Measurements from ENCODE around the gene GNB1L. TPM values are rescaled to one million over a fixed set of nuclear protein-coding genes. Genes with fewer than 3 reads are reported as not detected.
A peak's percentile ranks its signal among the peaks of the same experiment; 100 is the strongest.

Gene GNB1L
- total RNA-seq, 4 donors from 2014 or later: 1.8 to 5.1 (median 4.5) TPM

GRCh38 chr22:19761725-19762567 lies 92.7 kb downstream of the GNB1L start:
- intact Hi-C loops (cut with DNase I): no loop called here
- WGBS, 2 donors: 83 to 89% methylated on average over 18 to 20 of the region's 33 CpGs
- H3K4me3 ChIP-seq (replicated peaks in 1 of 3): no peak overlapping the region
- no peak for DNase-seq
- peaks cover 14 to 22% of the 10 kb centered on the region in 2 donors for H3K4me1 ChIP-seq
- peak overlapping the region in 2 of 3 donors; percentile 0 to 50 for H3K27ac ChIP-seq
- no peaks in the 10 kb centered on the region for H3K36me3 ChIP-seq
- H3K9me3 ChIP-seq: no peaks in the 10 kb centered on the region
- H3K27me3 ChIP-seq: peaks cover 16% of the 10 kb centered on the region
- no peak for TF ChIP-seq CTCF (IDR thresholded peaks at IDR 0.05)
- TF ChIP-seq POLR2A (IDR thresholded peaks at IDR 0.05): no peak

GRCh38 chr22:19760951-19761724 lies 93.5 kb downstream of the GNB1L start:
- WGBS, 2 donors: 7% methylated on average over 6 of the region's 117 CpGs; no CpG with 5 or more reads in 1 of the 2 donors
- intact Hi-C loops (cut with DNase I): no loop called here
- Histone ChIP-seq H3K27ac (peak overlapping the region in 1 of 3 donors; percentile 0), H3K4me3 (replicated peaks in 1 of 3) (peak overlapping the region in 1 of 3 donors; percentile 21), H3K27me3 (peaks cover 18% of the 10 kb centered on the region), H3K4me1 (peaks cover 18 to 22% of the 10 kb centered on the region in 2 donors), H3K36me3 (no peaks in the 10 kb centered on the region), H3K9me3 (no peaks in the 10 kb centered on the region)
- DNase-seq: no peak
- TF ChIP-seq POLR2A (IDR thresholded peaks at IDR 0.05) (no peak), CTCF (IDR thresholded peaks at IDR 0.05) (no peak)

DNA sequence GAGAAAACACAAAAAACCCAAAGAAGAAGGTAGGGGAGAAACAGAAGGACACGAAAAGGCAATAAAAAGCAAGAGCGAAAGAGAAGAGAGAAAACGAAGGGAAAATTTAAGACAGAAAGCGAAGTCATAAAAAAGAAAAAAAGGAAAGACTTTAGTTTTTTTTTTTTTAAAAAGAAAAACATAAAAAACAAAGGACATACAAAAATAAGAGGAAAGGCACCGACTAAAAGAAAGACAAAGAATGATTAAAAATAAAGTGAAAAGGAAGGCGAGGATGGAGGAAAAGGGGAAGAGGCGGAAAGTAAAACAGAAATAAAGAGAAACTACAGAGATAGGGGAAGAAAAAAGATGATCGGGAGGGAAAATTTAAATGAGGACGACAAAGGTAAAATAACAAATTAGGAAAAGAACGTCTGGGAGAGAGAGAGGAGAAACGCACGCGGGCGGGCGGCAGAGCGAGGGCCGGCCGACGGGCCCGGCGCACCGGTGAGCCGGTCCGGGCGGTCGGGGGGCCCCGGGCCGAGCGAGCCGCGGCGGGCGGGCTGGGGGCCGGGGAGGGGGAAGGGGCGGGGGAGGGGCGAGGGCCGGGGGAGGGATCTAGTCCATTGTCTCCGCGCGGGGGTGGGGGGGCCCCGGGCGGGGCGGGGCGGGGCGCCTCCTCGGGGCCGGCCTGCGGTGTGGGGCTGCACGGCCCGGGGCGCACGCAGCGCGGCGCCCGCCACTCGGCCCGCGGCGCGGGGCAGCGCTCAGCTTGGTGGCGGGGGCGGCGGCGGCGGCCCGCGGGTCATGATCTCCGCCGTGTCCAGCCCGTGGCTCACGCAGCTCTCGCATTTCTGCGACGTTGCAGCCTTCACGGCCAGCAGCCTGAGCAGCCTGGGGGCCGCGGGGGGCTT lies 94.4 kb downstream of the GNB1L start, which contains the start of gene TBX1:
TBX1 (plus strand) TSS at position 721 of the 893 bp plus-strand sequence; CDS start at position 787, 66 bp downstream.
- no peak for DNase-seq
- TF ChIP-seq POLR2A (IDR thresholded peaks at IDR 0.05) (no peak), CTCF (IDR thresholded peaks at IDR 0.05) (no peak)
- Histone ChIP-seq H3K9me3 (no peaks in the 10 kb centered on the region), H3K36me3 (no peaks in the 10 kb centered on the region), H3K27me3 (peaks cover 25% of the 10 kb centered on the region), H3K27ac (peak within 1 kb of the TSS in 2 of 3 donors; percentile 0 to 33), H3K4me3 (replicated peaks in 1 of 3) (peak within 1 kb of the TSS in 1 of 3 donors; percentile 21), H3K4me1 (peaks cover 16 to 29% of the 10 kb centered on the region in 2 donors)
- 12% methylated on average over 21 to 26 of the region's 79 CpGs for WGBS, 2 donors
- intact Hi-C loops (cut with DNase I): no loop called here

- no peaks in the 10 kb centered on the region for H3K9me3 ChIP-seq
- peaks cover 32% of the 10 kb centered on the region for H3K27me3 ChIP-seq
- H3K4me1 ChIP-seq: peaks cover 16 to 33% of the 10 kb centered on the region in 2 donors
- H3K27ac ChIP-seq: peak overlapping the region in 1 of 3 donors; percentile 33
- H3K36me3 ChIP-seq: no peaks in the 10 kb centered on the region
- H3K4me3 ChIP-seq (replicated peaks in 1 of 3): no peak overlapping the region
- DNase-seq: no peak
- no peak for TF ChIP-seq CTCF (IDR thresholded peaks at IDR 0.05)
- no peak for TF ChIP-seq POLR2A (IDR thresholded peaks at IDR 0.05)
- intact Hi-C loops (cut with DNase I): no loop called here
- WGBS, 2 donors: 2 to 8% methylated on average over 16 to 28 of the region's 43 CpGs
Measured at GRCh38 chr22:19759427-19760057, 95.1 kb downstream of the GNB1L start.
